ENCODE results near the gene CCNE1. TPM values are rescaled to one million over a fixed set of nuclear protein-coding genes. Genes with fewer than 3 reads are reported as not detected.

Gene CCNE1
- total RNA-seq, 2 experiments from 2014 or later: 24.5 to 25.7 TPM

GRCh38 chr19:29841559-29842367 lies 30.0 kb downstream of the CCNE1 start:
- TF ChIP-seq CTCF (IDR thresholded peaks at IDR 0.05): no peak
- ATAC-seq: no peak
- no peaks in the 10 kb centered on the region for H3K27me3 Mint-ChIP-seq

GRCh38 chr19:29842471-29843179 lies 30.8 kb downstream of the CCNE1 start:
- H3K36me3 Mint-ChIP-seq (ENCODE audit: low read depth): no peaks in the 10 kb centered on the region
- H3K9me3 Mint-ChIP-seq: no peaks in the 10 kb centered on the region
- H3K4me1 Mint-ChIP-seq (ENCODE audit: low read depth): peaks cover 21% of the 10 kb centered on the region
- H3K4me3 Mint-ChIP-seq: no peak overlapping the region
- DNase-seq (no peak), ATAC-seq (no peak)
- intact Hi-C loops (cut with micrococcal nuclease): no loop called here
- no peak overlapping the region for H3K27ac Mint-ChIP-seq
- ChIA-PET POLR2A (interaction anchor here (0.7 to 0.9 kb wide), 2 partner anchors 8 to 29 kb away, joined by 3 to 4 read pairs; no protein-coding TSS in a partner anchor), CTCF (interaction anchor here (0.9 to 1.6 kb wide), 2 partner anchors 9 to 30 kb away, joined by 4 to 6 read pairs; no protein-coding TSS in a partner anchor)
- H3K27me3 Mint-ChIP-seq: no peaks in the 10 kb centered on the region
- TF ChIP-seq CTCF (IDR thresholded peaks at IDR 0.05): no peak

More at GRCh38 chr19:29841559-29842367, 30.0 kb downstream of the CCNE1 start:
- H3K4me1 Mint-ChIP-seq (ENCODE audit: low read depth): peaks cover 30% of the 10 kb centered on the region
- ChIA-PET CTCF (interaction anchor here (1.6 to 2.4 kb wide), 2 partner anchors 16 to 30 kb away, joined by 5 to 6 read pairs; no protein-coding TSS in a partner anchor), POLR2A (interaction anchor here (1.3 kb wide), 1 partner anchor 35 kb away, joined by 3 read pairs; no protein-coding TSS in a partner anchor)
- intact Hi-C loops (cut with micrococcal nuclease): no loop called here
- H3K36me3 Mint-ChIP-seq (ENCODE audit: low read depth): peaks cover 1% of the 10 kb centered on the region
- no peak overlapping the region for H3K4me3 Mint-ChIP-seq
- H3K9me3 Mint-ChIP-seq: no peaks in the 10 kb centered on the region
- peak; percentile 24 for DNase-seq
- H3K27ac Mint-ChIP-seq: no peak overlapping the region

GRCh38 chr19:29843180-29844051 lies 31.6 kb downstream of the CCNE1 start:
- intact Hi-C loops (cut with micrococcal nuclease): no loop called here
- ChIA-PET POLR2A (interaction anchor here (0.7 to 0.9 kb wide), 2 partner anchors 9 to 30 kb away, joined by 3 to 4 read pairs; no protein-coding TSS in a partner anchor), CTCF (interaction anchor here (0.9 to 3.0 kb wide), 4 partner anchors 9 to 29 kb away, joined by 4 to 10 read pairs (median 8); no protein-coding TSS in a partner anchor)
- DNase-seq: peak; percentile 23
- peak overlapping the region; percentile 68 for H3K4me3 Mint-ChIP-seq
- peaks cover 16% of the 10 kb centered on the region for H3K4me1 Mint-ChIP-seq (ENCODE audit: low read depth)
- no peak overlapping the region for H3K27ac Mint-ChIP-seq
- no peak for ATAC-seq
- TF ChIP-seq CTCF (IDR thresholded peaks at IDR 0.05): no peak
- H3K27me3 Mint-ChIP-seq: no peaks in the 10 kb centered on the region
- no peaks in the 10 kb centered on the region for H3K9me3 Mint-ChIP-seq
- H3K36me3 Mint-ChIP-seq (ENCODE audit: low read depth): no peaks in the 10 kb centered on the region

GRCh38 chr19:29844891-29845573 lies 33.2 kb downstream of the CCNE1 start:
- POLR2A ChIA-PET: interaction anchor here (0.7 to 2.2 kb wide), 6 partner anchors 8 to 52 kb away, joined by 3 to 8 read pairs (median 3); no protein-coding TSS in a partner anchor
- no peaks in the 10 kb centered on the region for H3K9me3 Mint-ChIP-seq
- peaks cover 10% of the 10 kb centered on the region for H3K4me1 Mint-ChIP-seq (ENCODE audit: low read depth)
- H3K27me3 Mint-ChIP-seq: no peaks in the 10 kb centered on the region
- H3K36me3 Mint-ChIP-seq (ENCODE audit: low read depth): no peaks in the 10 kb centered on the region
- ATAC-seq (peak; percentile 85), DNase-seq (peak; percentile 97)
- intact Hi-C loops (cut with micrococcal nuclease): no loop called here
- peak overlapping the region; percentile 88 for H3K27ac Mint-ChIP-seq
- peak overlapping the region; percentile 84 for H3K4me3 Mint-ChIP-seq
- TF ChIP-seq CTCF (IDR thresholded peaks at IDR 0.05): no peak
- CTCF ChIA-PET: interaction anchor here (0.8 to 3.0 kb wide), 10 partner anchors 8 to 129 kb away, joined by 3 to 10 read pairs (median 4); no protein-coding TSS in a partner anchor

Data from activated CD8-positive, alpha-beta T cell treated with anti-CD3 and anti-CD28 coated beads for 36 hours (primary cell).